GM23248 (cell line): ENCODE data around the gene FHOD1. TPM values are rescaled to one million over a fixed set of nuclear protein-coding genes. Genes with fewer than 3 reads are reported as not detected.

ENCODE experiments used
- DNase-seq: peaks from one replicate; pipeline ENCODE4 v3.0.0-alpha.2; 2015
- H2AFZ ChIP-seq: fragments of 200-600 bp; sonication (generic); 2 replicates; pipeline ENCODE4 v1.6.1; 2016; ENCODE audit warnings: antibody characterized with exemption
- H3F3A ChIP-seq: fragments of 200-600 bp; sonication (generic); 2 replicates; pipeline ENCODE4 v1.6.1; 2016; ENCODE audit warnings: mild to moderate bottlenecking, antibody characterized with exemption, mixed run types; ENCODE audit not compliant: insufficient read depth
- H3K27ac ChIP-seq: fragments of 200-600 bp; sonication (generic); 2 replicates; pipeline ENCODE4 v1.5.1; 2016; ENCODE audit warnings: mild to moderate bottlenecking
- H3K27me3 ChIP-seq: fragments of 200-600 bp; sonication (generic); replicated peaks from 2 replicates; pipeline ENCODE4 v1.6.1; 2016; ENCODE audit warnings: mild to moderate bottlenecking; ENCODE audit not compliant: insufficient read depth
- H3K36me3 ChIP-seq: fragments of 200-600 bp; sonication (generic); 2 replicates; pipeline ENCODE4 v1.6.1; 2016; ENCODE audit warnings: low read depth, mild to moderate bottlenecking
- H3K4me1 ChIP-seq: fragments of 200-600 bp; sonication (generic); 2 replicates; pipeline ENCODE4 v1.6.1; 2016; ENCODE audit warnings: mild to moderate bottlenecking; ENCODE audit not compliant: insufficient read depth
- H3K4me2 ChIP-seq: fragments of 200-600 bp; sonication (generic); one replicate; pipeline ENCODE4 v1.6.1; 2016; ENCODE audit warnings: mild to moderate bottlenecking; ENCODE audit not compliant: unreplicated experiment
- H3K4me3 ChIP-seq: fragments of 200-600 bp; sonication (generic); 2 replicates; pipeline ENCODE4 v1.5.1; 2016; ENCODE audit warnings: mild to moderate bottlenecking
- H3K79me2 ChIP-seq: fragments of 200-600 bp; sonication (generic); 2 replicates; pipeline ENCODE4 v1.6.1; 2016; ENCODE audit warnings: mild to moderate bottlenecking; ENCODE audit not compliant: insufficient read depth
- H3K9ac ChIP-seq: fragments of 200-600 bp; sonication (generic); 2 replicates; pipeline ENCODE4 v1.6.1; 2016; ENCODE audit warnings: mild to moderate bottlenecking
- H3K9me2 ChIP-seq: fragments of 200-600 bp; sonication (generic); 2 replicates; pipeline ENCODE4 v1.6.1; 2016; ENCODE audit warnings: mixed run types, mild to moderate bottlenecking, moderate library complexity; ENCODE audit not compliant: insufficient read depth
- H3K9me3 ChIP-seq: fragments of 200-600 bp; sonication (generic); one replicate; pipeline ENCODE4 v1.6.1; 2017; ENCODE audit warnings: low read depth
- H4K20me1 ChIP-seq: fragments of 200-600 bp; sonication (generic); 2 replicates; pipeline ENCODE4 v1.6.0; 2016; ENCODE audit not compliant: insufficient read depth
- EZH2 ChIP-seq: fragments of 200-600 bp; sonication (generic); IDR thresholded peaks from 2 replicates; pipeline ENCODE4 v1.6.1; 2018; ENCODE audit warnings: antibody characterized with exemption, mild to moderate bottlenecking; ENCODE audit not compliant: insufficient read depth, poor library complexity, severe bottlenecking
- EZH2phosphoT487 ChIP-seq: fragments of 200-600 bp; sonication (generic); IDR thresholded peaks from 2 replicates; pipeline ENCODE4 v1.6.1; 2018; ENCODE audit warnings: antibody characterized with exemption, moderate library complexity, mild to moderate bottlenecking, low read depth; ENCODE audit not compliant: insufficient read depth
- WGBS, 2 experiments: methylation state at CpG; one replicate each; pipeline ENCODE4 v1.1.6; 2015 to 2017; ENCODE audit warnings: low lambda C conversion rate in 2 of 2, low coverage in 1 of 2; ENCODE audit errors: missing lambda C conversion rate in 2 of 2; 5-methylcytosine and 5-hydroxymethylcytosine counted together
- in situ Hi-C: fragments of 300-500 bp; cut with MboI; formaldehyde crosslinking; loops from 2 replicates; pipeline ENCODE4 v1.15.0; 2020
- polyA plus RNA-seq: library from polyadenylated mRNA; unstranded; fragments of >200 nt; fragmentation: Nextera tagmentation; extraction: Ambion mirVana; gene quantifications from 2 replicates; pipeline ENCODE4 v1.2.1, GENCODE V29; 2016
- total RNA-seq: library from RNA; depleted of rRNA; stranded (reverse); fragments of >200 nt; shearing (Covaris generic); gene quantifications from 2 replicates; pipeline ENCODE4 v1.2.3, GENCODE V29; 2014; rRNA removed

FHOD1 gene
- total RNA-seq (14.9 and 24.2 TPM in 2 replicates), polyA plus RNA-seq (7.7 and 9.3 TPM in 2 replicates)

- Histone ChIP-seq H3K9me3 (no peaks in the 10 kb centered on the region), H3K79me2 (peaks cover 19% of the 10 kb centered on the region), H3K4me3 (peak within 1 kb of the TSS; percentile 88), H3K27ac (peak within 1 kb of the TSS; percentile 94), H3K9ac (peak within 1 kb of the TSS; percentile 85), H3K9me2 (no peaks in the 10 kb centered on the region), H4K20me1 (no peaks in the 10 kb centered on the region), H3K4me2 (peak within 1 kb of the TSS; percentile 95), H3K36me3 (no peaks in the 10 kb centered on the region), H3F3A (peaks cover 40% of the 10 kb centered on the region), H3K4me1 (peaks cover 50% of the 10 kb centered on the region), H3K27me3 (no peaks in the 10 kb centered on the region), H2AFZ (peak within 1 kb of the TSS; percentile 92)
- WGBS, 2 experiments = 1% methylated on average over 42 to 48 of the region's 60 CpGs
- peak; percentile 99 for DNase-seq
- in situ Hi-C loops = no loop called here
- TF ChIP-seq EZH2 = no peak
Observed at GRCh38 chr16:67247192-67248072, at the start of gene FHOD1. FHOD1 (minus strand) TSS chr16:67247481; CDS start chr16:67247410, 71 bp downstream.

- Histone ChIP-seq H4K20me1 (no peaks in the 10 kb centered on the region), H3K4me2 (peak overlapping the region; percentile 15), H3K27ac (no peak overlapping the region), H3K9me3 (no peaks in the 10 kb centered on the region), H3K9ac (no peak overlapping the region), H3F3A (no peaks in the 10 kb centered on the region), H3K79me2 (no peaks in the 10 kb centered on the region), H3K4me3 (no peak overlapping the region), H3K27me3 (no peaks in the 10 kb centered on the region), H3K4me1 (peaks cover 32% of the 10 kb centered on the region), H3K36me3 (no peaks in the 10 kb centered on the region), H3K9me2 (no peaks in the 10 kb centered on the region), H2AFZ (no peak overlapping the region)
- DNase-seq = peak; percentile 70
- TF ChIP-seq EZH2 = no peak
- TF ChIP-seq EZH2phosphoT487 = no peak
- in situ Hi-C loops = no loop called here
- 36% methylated on average over 3 of the region's 3 CpGs for WGBS, 2 experiments
Observed at GRCh38 chr16:67296420-67296819, 49.1 kb upstream of the FHOD1 start.

- Histone ChIP-seq H3K27ac (no peak overlapping the region), H3K4me2 (peak overlapping the region; percentile 17), H3K9me2 (no peaks in the 10 kb centered on the region), H3K4me3 (no peak overlapping the region), H2AFZ (no peak overlapping the region), H3K9me3 (no peaks in the 10 kb centered on the region), H4K20me1 (no peaks in the 10 kb centered on the region), H3K9ac (no peak overlapping the region), H3K36me3 (no peaks in the 10 kb centered on the region), H3K79me2 (no peaks in the 10 kb centered on the region), H3K4me1 (peaks cover 30% of the 10 kb centered on the region), H3K27me3 (no peaks in the 10 kb centered on the region), H3F3A (no peaks in the 10 kb centered on the region)
- WGBS, 2 experiments = 16 to 17% methylated on average over 7 of the region's 7 CpGs
- in situ Hi-C loops = no loop called here
- peak; percentile 66 for DNase-seq
- no peak for TF ChIP-seq EZH2phosphoT487
- TF ChIP-seq EZH2 = no peak
Observed at GRCh38 chr16:67294938-67295361, 47.7 kb upstream of the FHOD1 start.

DNA sequence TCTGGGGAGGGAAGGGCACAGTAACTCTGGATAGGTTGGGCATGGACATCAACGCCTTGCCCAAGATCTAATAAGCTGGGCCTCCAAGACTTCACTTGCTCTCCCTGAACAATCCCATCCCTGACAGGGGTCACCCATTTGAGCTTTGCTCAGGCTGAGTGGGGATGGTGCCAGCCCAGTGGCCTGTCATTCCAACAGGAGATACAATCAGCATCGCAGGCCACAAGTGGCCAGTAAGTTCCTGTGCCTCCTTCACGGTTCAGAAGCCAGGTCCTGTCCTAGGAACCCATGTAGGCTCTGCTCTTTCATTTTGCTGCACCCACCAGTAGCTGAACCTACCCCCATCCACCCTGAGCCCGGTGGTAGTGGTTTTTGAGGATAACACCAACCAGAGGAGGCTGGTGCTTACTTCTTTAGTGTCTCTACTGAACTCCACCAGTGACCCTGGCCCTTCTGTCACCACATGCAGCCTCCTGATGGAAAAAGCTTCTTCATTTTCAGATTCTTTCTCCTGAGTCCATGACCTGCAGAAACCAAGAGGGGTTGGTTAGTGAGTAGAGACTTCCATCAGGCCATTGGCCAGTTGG lies 47.0 kb upstream of the FHOD1 start:
- no peak for TF ChIP-seq EZH2
- TF ChIP-seq EZH2phosphoT487 = no peak
- 87 to 92% methylated on average over 4 of the region's 4 CpGs for WGBS, 2 experiments
- in situ Hi-C loops = no loop called here
- Histone ChIP-seq H3K4me3 (no peak overlapping the region), H2AFZ (no peak overlapping the region), H3F3A (no peaks in the 10 kb centered on the region), H3K27ac (no peak overlapping the region), H4K20me1 (no peaks in the 10 kb centered on the region), H3K9me2 (no peaks in the 10 kb centered on the region), H3K4me1 (peaks cover 30% of the 10 kb centered on the region), H3K4me2 (peak overlapping the region; percentile 17), H3K9me3 (no peaks in the 10 kb centered on the region), H3K36me3 (no peaks in the 10 kb centered on the region), H3K27me3 (no peaks in the 10 kb centered on the region), H3K79me2 (no peaks in the 10 kb centered on the region), H3K9ac (no peak overlapping the region)
- no peak for DNase-seq
